Upper lobe of left lung (tissue), 4 donors: ENCODE measurements around the gene RAP1GAP.

Experiments used
- CTCF ChIP-seq, 6 experiments: fragments of 450-650 bp in 4 of 6; fragments of 200-600 bp in 2 of 6; sonication (generic) in 2 of 6; IDR thresholded peaks; one replicate each; pipeline ENCODE4 v1.5.1; 2016 to 2019; ENCODE audit warnings: antibody characterized with exemption in 6 of 6
- POLR2A ChIP-seq, 4 donors: fragments of 450-650 bp; IDR thresholded peaks; one replicate each; pipeline ENCODE4 v1.5.1; 2016 to 2017; ENCODE audit warnings: antibody characterized with exemption in 4 of 4, mild to moderate bottlenecking in 2 of 4

- TF ChIP-seq CTCF (IDR thresholded peaks at IDR 0.05) (no peak), POLR2A (IDR thresholded peaks at IDR 0.05) (no peak)
Observed at GRCh38 chr1:21610989-21611785, 58.0 kb downstream of the RAP1GAP start.
